Measurements from ENCODE around the gene SRSF8. TPM values are rescaled to one million over a fixed set of nuclear protein-coding genes. Genes with fewer than 3 reads are reported as not detected.

SRSF8 gene, protein sequence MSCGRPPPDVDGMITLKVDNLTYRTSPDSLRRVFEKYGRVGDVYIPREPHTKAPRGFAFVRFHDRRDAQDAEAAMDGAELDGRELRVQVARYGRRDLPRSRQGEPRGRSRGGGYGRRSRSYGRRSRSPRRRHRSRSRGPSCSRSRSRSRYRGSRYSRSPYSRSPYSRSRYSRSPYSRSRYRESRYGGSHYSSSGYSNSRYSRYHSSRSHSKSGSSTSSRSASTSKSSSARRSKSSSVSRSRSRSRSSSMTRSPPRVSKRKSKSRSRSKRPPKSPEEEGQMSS
- total RNA-seq: 14.7 and 23.9 TPM in 2 replicates

DNA sequence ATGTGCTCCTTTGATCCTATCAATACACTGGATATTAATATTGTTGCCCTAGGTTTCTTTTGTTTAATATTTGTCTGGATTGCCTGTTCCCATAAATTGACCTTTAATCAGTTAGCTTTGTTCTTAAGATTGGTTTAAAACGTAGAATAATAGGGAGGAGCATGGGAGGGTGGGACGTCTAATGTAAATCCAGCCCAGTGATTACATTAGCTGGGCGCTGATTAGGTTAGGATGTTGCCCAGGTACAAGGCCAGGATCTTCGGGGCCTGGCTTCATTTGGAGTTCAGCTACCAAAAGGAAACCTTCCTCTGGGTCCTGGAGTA lies at the start of gene SRSF8:
Gene SRSF8 (plus strand): TSS at position 204 of the 323 bp plus-strand sequence. CDS start 308 bp downstream, outside the sequence.

DNA sequence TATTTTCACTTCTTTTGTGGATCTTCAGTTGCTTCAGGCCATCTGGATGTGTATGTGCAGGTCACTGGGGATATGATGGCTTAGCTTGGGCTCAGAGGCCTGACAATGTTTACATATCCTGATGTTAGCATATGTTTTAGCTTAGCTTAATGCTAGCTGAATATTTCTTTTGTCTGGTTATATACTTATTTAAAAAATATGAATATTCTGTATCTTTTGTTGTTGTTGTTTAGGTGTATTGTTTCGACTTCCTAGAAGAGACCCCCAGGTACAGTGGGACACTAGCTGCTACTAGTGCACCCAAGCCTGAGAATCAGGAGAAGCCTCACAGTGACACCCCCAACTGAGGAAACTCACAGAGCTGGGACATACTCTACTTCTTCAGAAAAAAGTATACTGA lies 41.8 kb upstream of the SRSF8 start, which contains the start of gene KDM4E:
Gene KDM4E (plus strand): TSS at position 301 of the 400 bp plus-strand sequence. CDS start 300 bp downstream, outside the sequence.

DNA sequence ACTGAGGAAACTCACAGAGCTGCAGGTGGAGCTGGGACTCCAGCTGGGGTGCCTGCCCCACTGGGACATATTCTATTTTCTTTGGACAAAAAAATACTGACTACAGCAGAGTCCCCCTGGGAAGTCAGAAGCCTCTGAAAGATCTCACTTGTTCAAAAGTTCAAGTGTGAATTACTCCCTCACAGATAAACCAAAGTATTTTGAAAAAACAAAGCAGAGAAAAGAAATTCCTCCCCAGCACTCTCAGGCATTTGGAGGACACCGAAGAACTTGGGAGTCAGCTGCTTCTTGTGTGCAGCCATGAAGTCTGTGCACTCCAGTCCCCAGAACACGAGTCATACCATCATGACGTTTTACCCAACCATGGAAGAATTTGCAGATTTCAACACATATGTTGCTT lies 17.6 kb upstream of the SRSF8 start, which contains the start of gene KDM4F:
Gene KDM4F (plus strand): TSS at position 301 of the 400 bp plus-strand sequence.

DNA sequence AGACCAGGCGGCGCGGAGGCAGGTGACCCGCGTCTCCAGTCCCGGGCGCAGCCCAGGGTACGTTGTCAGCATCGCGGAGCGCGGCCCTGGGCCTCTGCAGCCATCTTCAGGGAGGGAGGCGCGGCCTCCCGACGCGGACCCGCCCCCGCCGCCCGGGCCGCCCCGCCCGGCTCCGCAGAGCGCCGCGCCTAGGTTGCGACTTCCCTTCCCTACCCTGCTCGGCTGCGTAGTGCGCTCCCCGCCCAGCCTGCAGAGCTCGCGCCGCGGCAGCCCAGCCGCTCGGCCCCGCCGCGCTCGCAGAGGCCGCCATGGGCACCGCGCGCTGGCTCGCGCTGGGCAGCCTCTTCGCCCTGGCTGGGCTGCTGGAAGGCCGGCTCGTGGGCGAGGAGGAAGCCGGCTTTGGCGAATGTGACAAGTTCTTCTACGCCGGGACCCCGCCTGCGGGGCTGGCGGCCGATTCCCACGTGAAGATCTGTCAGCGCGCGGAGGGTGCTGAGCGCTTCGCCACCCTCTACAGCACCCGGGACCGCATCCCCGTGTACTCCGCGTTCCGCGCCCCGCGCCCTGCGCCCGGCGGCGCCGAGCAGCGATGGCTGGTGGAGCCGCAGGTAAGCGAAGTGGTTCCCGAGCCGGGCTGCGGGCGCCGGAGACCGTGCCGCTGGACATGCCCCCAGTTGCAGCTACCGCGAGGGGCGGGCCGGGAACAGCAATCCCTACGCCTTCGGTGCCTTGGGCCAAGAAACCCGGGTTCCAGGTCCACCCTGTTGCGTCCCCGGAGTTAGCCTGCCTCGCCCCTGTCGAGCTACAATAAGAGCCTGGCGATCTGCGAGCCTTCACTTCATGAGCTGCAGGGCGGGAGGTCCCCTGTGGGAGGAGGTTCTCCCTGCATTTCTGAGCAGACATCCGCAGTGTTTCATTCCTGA lies 23.2 kb downstream of the SRSF8 start, which contains the start of gene ENDOD1:
Gene ENDOD1 (plus strand): TSS at position 227 of the 923 bp plus-strand sequence. CDS start 82 bp downstream, at position 309.

Other genes with a start within 250 kb of the SRSF8 start
- 26.9 and 29.6 TPM in 2 replicates for gene CWC15, start 93.4 kb upstream of the SRSF8 start, total RNA-seq
- 0.25 and 0.64 TPM in 2 replicates for gene KDM4D, start 93.2 kb upstream of the SRSF8 start, total RNA-seq
- not detected in 2 replicates for gene KDM4E, start 41.7 kb upstream of the SRSF8 start, total RNA-seq
- gene KDM4F, start 17.5 kb upstream of the SRSF8 start, total RNA-seq: not detected in 2 replicates
- gene ENDOD1, start 22.9 kb downstream of the SRSF8 start, total RNA-seq: 22.0 and 22.4 TPM in 2 replicates
- gene SESN3, start 164.3 kb downstream of the SRSF8 start, total RNA-seq: 37.4 and 45.5 TPM in 2 replicates